ENCODE data around the gene OR10G7. TPM values are rescaled to one million over a fixed set of nuclear protein-coding genes. Genes with fewer than 3 reads are reported as not detected.

OR10G7 gene
- total and polyA plus RNA-seq, 11 donors, result not detected

- intact Hi-C loops (cut with DNase I), result loop anchor here in 9 of 10 donors (5.0 to 10.0 kb wide), 4 partner anchors 120 to 513 kb away; no protein-coding TSS in a partner anchor
- DNase-seq (no peak), ATAC-seq (no peak)
- no peak for TF ChIP-seq CTCF (IDR thresholded peaks at IDR 0.05)
- no peak for TF ChIP-seq POLR2A (IDR thresholded peaks at IDR 0.05)
- peaks cover 0 to 24% (median 0%) of the 10 kb centered on the region in 12 donors for H3K4me1 ChIP-seq
- peaks cover 3 to 76% (median 21%) of the 10 kb centered on the region in 9 donors for H3K27me3 ChIP-seq
- no peaks in the 10 kb centered on the region for H3K36me3 ChIP-seq
- 90 to 94% (median 93%) methylated on average over 5 of the region's 5 CpGs for WGBS, 4 donors
- H3K27ac ChIP-seq, result no peak overlapping the region
- H3K4me3 ChIP-seq, result no peak overlapping the region
- H3K9me3 ChIP-seq, result no peaks in the 10 kb centered on the region
Observed at GRCh38 chr11:124074554-124074953, 33.4 kb upstream of the OR10G7 start.

DNA sequence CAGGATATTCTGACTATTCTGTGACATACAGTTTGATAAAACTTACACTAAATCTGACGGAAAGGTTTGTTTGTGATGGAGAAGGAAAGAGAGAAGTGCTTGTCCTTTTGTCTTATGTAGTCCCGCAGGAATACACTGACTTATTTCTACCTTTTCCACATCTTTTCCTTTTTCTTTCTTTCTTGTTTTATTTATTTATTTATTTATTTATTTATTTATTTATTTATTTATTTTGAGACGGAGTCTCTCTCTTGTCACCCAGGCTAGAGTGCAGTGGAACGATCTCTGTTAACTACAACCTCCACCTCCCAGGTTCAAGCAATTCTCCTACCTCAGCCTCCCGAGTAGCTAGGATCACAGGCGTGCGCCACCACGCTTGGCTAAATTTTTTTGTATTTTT lies 31.0 kb upstream of the OR10G7 start:
- Histone ChIP-seq H3K27me3 (peaks cover 3 to 77% (median 22%) of the 10 kb centered on the region in 9 donors), H3K4me1 (peaks cover 0 to 24% (median 0%) of the 10 kb centered on the region in 12 donors), H3K36me3 (no peaks in the 10 kb centered on the region), H3K9me3 (no peaks in the 10 kb centered on the region), H3K27ac (no peak overlapping the region), H3K4me3 (no peak overlapping the region)
- ATAC-seq (no peak), DNase-seq (no peak)
- WGBS, 4 donors, result 86 to 91% (median 90%) methylated on average over 8 of the region's 8 CpGs
- intact Hi-C loops (cut with DNase I), result loop anchor here in 9 of 10 donors (5.0 to 10.0 kb wide), 4 partner anchors 123 to 515 kb away; no protein-coding TSS in a partner anchor
- TF ChIP-seq POLR2A (IDR thresholded peaks at IDR 0.05), result no peak
- no peak for TF ChIP-seq CTCF (IDR thresholded peaks at IDR 0.05)

DNA sequence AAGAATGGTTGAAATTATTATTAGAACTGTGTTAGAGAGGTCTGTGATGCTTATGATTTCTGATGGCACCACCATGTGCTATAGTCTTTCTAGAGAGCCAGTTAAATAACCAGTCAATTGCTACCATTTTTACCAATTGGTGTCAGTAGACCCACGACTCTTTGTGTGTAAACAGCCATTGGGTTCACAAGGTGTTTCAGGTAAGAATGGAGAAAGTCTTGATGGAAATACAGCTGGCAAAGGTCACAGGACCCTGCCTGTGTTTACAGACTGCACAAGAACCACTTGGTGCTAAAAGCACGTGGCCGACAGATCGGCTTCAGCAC lies 30.5 kb upstream of the OR10G7 start:
- WGBS, 4 donors, result 57 to 70% (median 69%) methylated on average over 4 of the region's 4 CpGs
- H3K27ac ChIP-seq, result no peak overlapping the region
- H3K9me3 ChIP-seq, result no peaks in the 10 kb centered on the region
- TF ChIP-seq CTCF (IDR thresholded peaks at IDR 0.05), result no peak
- TF ChIP-seq POLR2A (IDR thresholded peaks at IDR 0.05), result no peak
- DNase-seq (no peak), ATAC-seq (no peak)
- intact Hi-C loops (cut with DNase I), result loop anchor here in 9 of 10 donors (5.0 to 10.0 kb wide), 4 partner anchors 123 to 516 kb away; no protein-coding TSS in a partner anchor
- H3K27me3 ChIP-seq, result peaks cover 3 to 74% (median 19%) of the 10 kb centered on the region in 9 donors
- H3K4me1 ChIP-seq, result peaks cover 0 to 24% (median 0%) of the 10 kb centered on the region in 12 donors
- no peaks in the 10 kb centered on the region for H3K36me3 ChIP-seq
- H3K4me3 ChIP-seq, result no peak overlapping the region

GRCh38 chr11:124070915-124071622 lies 29.9 kb upstream of the OR10G7 start:
- Histone ChIP-seq H3K27me3 (peaks cover under 1 to 74% (median 14%) of the 10 kb centered on the region in 9 donors), H3K4me3 (no peak overlapping the region), H3K27ac (no peak overlapping the region), H3K9me3 (no peaks in the 10 kb centered on the region), H3K36me3 (no peaks in the 10 kb centered on the region), H3K4me1 (peaks cover 0 to 19% (median 0%) of the 10 kb centered on the region in 12 donors)
- 3 to 9% (median 3%) methylated on average over 8 of the region's 8 CpGs for WGBS, 4 donors
- ATAC-seq (peak in 2 of 4 donors; percentile 26 to 43), DNase-seq (peak in 4 of 5 donors; percentile 32 to 71 (median 44))
- intact Hi-C loops (cut with DNase I), result loop anchor here in 9 of 10 donors (5.0 to 10.0 kb wide), 4 partner anchors 124 to 516 kb away; no protein-coding TSS in a partner anchor
- TF ChIP-seq CTCF (IDR thresholded peaks at IDR 0.05) (peak; percentile 66 to 85 (median 74)), POLR2A (IDR thresholded peaks at IDR 0.05) (no peak)

All from heart left ventricle (tissue), 16 donors.